A673 (cell line): ENCODE results near the gene ROR1. TPM values are rescaled to one million over a fixed set of nuclear protein-coding genes. Genes with fewer than 3 reads are reported as not detected.

ENCODE experiments used
- BruUV-seq: library from RNA; stranded (reverse); fragments of 400-500 nt; replicated peaks from 2 replicates; lab custom pipeline; 2021; lab: Mats Ljungman, UMichigan
- CTCF ChIA-PET: fragments of 300-600 bp; sonication (Branson Sonifier 250); formaldehyde crosslinking; loops from one replicate; lab custom pipeline; 2022; ENCODE audit warnings: antibody characterized with exemption; lab: Charles Lee
- POLR2A ChIA-PET: fragments of 300-600 bp; sonication (Branson Sonifier 250); formaldehyde crosslinking; loops from one replicate; lab custom pipeline; 2022; ENCODE audit warnings: antibody characterized with exemption; ENCODE audit not compliant: low non-redundant PET; lab: Charles Lee
- DNase-seq: peaks from one replicate; pipeline ENCODE4 v3.0.0-alpha.2; 2015; ENCODE audit warnings: low spot score
- H3K27ac ChIP-seq: fragments of 200-600 bp; sonication (generic); 2 replicates; pipeline ENCODE4 v1.5.1; 2016; ENCODE audit warnings: mixed run types, low read depth, mild to moderate bottlenecking, mixed read lengths, antibody characterized with exemption, low read length; ENCODE audit not compliant: poor library complexity, severe bottlenecking
- H3K27me3 ChIP-seq: fragments of 200-600 bp; sonication (generic); replicated peaks from 2 replicates; pipeline ENCODE4 v1.6.1; 2017; ENCODE audit warnings: mixed run types, low read depth, mild to moderate bottlenecking, mixed read lengths, antibody characterized with exemption, low read length; ENCODE audit not compliant: insufficient read depth, poor library complexity
- H3K36me3 ChIP-seq: fragments of 200-600 bp; sonication (generic); 2 replicates; pipeline ENCODE4 v1.6.1; 2016; ENCODE audit warnings: mixed run types, mild to moderate bottlenecking, mixed read lengths, antibody characterized with exemption, low read length; ENCODE audit not compliant: insufficient read depth, poor library complexity, severe bottlenecking
- H3K4me1 ChIP-seq: fragments of 200-600 bp; sonication (generic); 2 replicates; pipeline ENCODE4 v1.6.1; 2017; ENCODE audit warnings: mixed run types, mild to moderate bottlenecking, mixed read lengths, antibody characterized with exemption, low read length; ENCODE audit not compliant: insufficient read depth, poor library complexity, severe bottlenecking
- H3K4me3 ChIP-seq: fragments of 200-600 bp; sonication (generic); 2 replicates; pipeline ENCODE4 v1.5.1; 2016; ENCODE audit warnings: low read depth, mixed run types, mild to moderate bottlenecking, mixed read lengths, low read length; ENCODE audit not compliant: poor library complexity, severe bottlenecking
- H3K9me3 ChIP-seq: fragments of 200-600 bp; sonication (generic); 2 replicates; pipeline ENCODE4 v1.6.1; 2016; ENCODE audit warnings: mixed run types, low read depth, mild to moderate bottlenecking, mixed read lengths, antibody characterized with exemption, low read length; ENCODE audit not compliant: poor library complexity, severe bottlenecking
- CTCF ChIP-seq: fragments of 300-800, 200-600 bp; sonication (generic); conservative IDR thresholded peaks from 2 replicates; pipeline ENCODE4 v1.5.1; 2017; ENCODE audit warnings: low read depth, mild to moderate bottlenecking, antibody characterized with exemption, low read length, moderate library complexity, mixed read lengths
- EZH2 ChIP-seq: fragments of 200-600 bp; sonication (generic); IDR thresholded peaks from 2 replicates; pipeline ENCODE4 v1.6.1; 2017; ENCODE audit warnings: borderline replicate concordance, low read depth, mild to moderate bottlenecking, mixed read lengths, antibody characterized with exemption, low read length; ENCODE audit not compliant: poor library complexity, severe bottlenecking
- intact Hi-C: fragments of 100-400 bp; cut with micrococcal nuclease; formaldehyde crosslinking; loops from one replicate; pipeline ENCODE4 v1.10.0; 2022; ENCODE audit not compliant: unreplicated experiment
- total RNA-seq: library from RNA; stranded (reverse); gene quantifications from 2 replicates; pipeline ENCODE4 v1.2.3, GENCODE V29; 2021

Gene ROR1
- total RNA-seq, 1 experiment from 2014 or later = 7.4 TPM

GRCh38 chr1:63893976-63894375, 120.2 kb downstream of the ROR1 start:
- Histone ChIP-seq H3K27me3 (no peaks in the 10 kb centered on the region), H3K36me3 (no peaks in the 10 kb centered on the region), H3K4me3 (no peak overlapping the region), H3K9me3 (no peaks in the 10 kb centered on the region), H3K27ac (no peak overlapping the region), H3K4me1 (peaks cover 9% of the 10 kb centered on the region)
- BruUV-seq = no TSS peak
- CTCF ChIA-PET = interaction anchor here (0.9 kb wide), 1 partner anchor 202 kb away, joined by 3 read pairs; no protein-coding TSS in a partner anchor
- no peak for TF ChIP-seq CTCF
- TF ChIP-seq EZH2 = no peak
- no peak for DNase-seq
- intact Hi-C loops = no loop called here
- POLR2A ChIA-PET = no interaction called here

- TF ChIP-seq EZH2 (no peak), CTCF (no peak)
- Histone ChIP-seq H3K4me1 (peaks cover 9% of the 10 kb centered on the region), H3K27ac (no peak overlapping the region), H3K27me3 (no peaks in the 10 kb centered on the region), H3K9me3 (no peaks in the 10 kb centered on the region), H3K4me3 (no peak overlapping the region), H3K36me3 (no peaks in the 10 kb centered on the region)
- DNase-seq = no peak
- intact Hi-C loops = no loop called here
- POLR2A ChIA-PET = no interaction called here
- CTCF ChIA-PET = no interaction called here
- no TSS peak for BruUV-seq
Observed at GRCh38 chr1:63894627-63895265, 120.9 kb downstream of the ROR1 start.

GRCh38 chr1:63896755-63897154, 122.9 kb downstream of the ROR1 start:
- ChIA-PET POLR2A (no interaction called here), CTCF (no interaction called here)
- no TSS peak for BruUV-seq
- Histone ChIP-seq H3K27me3 (no peaks in the 10 kb centered on the region), H3K27ac (no peak overlapping the region), H3K9me3 (no peaks in the 10 kb centered on the region), H3K4me1 (peaks cover 9% of the 10 kb centered on the region), H3K36me3 (no peaks in the 10 kb centered on the region), H3K4me3 (no peak overlapping the region)
- intact Hi-C loops = no loop called here
- DNase-seq = no peak
- TF ChIP-seq CTCF (no peak), EZH2 (no peak)
